Progenitor cell of endocrine pancreas (in vitro differentiated cells): ENCODE data around the gene CASP4. TPM values are rescaled to one million over a fixed set of nuclear protein-coding genes. Genes with fewer than 3 reads are reported as not detected.

Experiments
- DNase-seq: peaks from one replicate; pipeline ENCODE4 v3.0.0; 2021; ENCODE audit warnings: low spot score; ENCODE audit not compliant: unreplicated experiment
- H3K27ac Mint-ChIP-seq: 2 replicates; pipeline ENCODE4 v1.8.0; 2021; ENCODE audit warnings: mild to moderate bottlenecking, moderate library complexity, mixed read lengths
- H3K27me3 Mint-ChIP-seq: 2 replicates; pipeline ENCODE4 v1.8.0; 2021; ENCODE audit warnings: mixed read lengths
- H3K36me3 Mint-ChIP-seq: 2 replicates; pipeline ENCODE4 v1.8.0; 2022; ENCODE audit warnings: mixed read lengths; ENCODE audit not compliant: insufficient read depth
- H3K4me1 Mint-ChIP-seq: 2 replicates; pipeline ENCODE4 v1.8.0; 2021; ENCODE audit warnings: low read depth, mixed read lengths
- H3K4me3 Mint-ChIP-seq: 2 replicates; pipeline ENCODE4 v1.8.0; 2021; ENCODE audit warnings: low read depth, mild to moderate bottlenecking, moderate library complexity, mixed read lengths
- H3K9me3 Mint-ChIP-seq: 2 replicates; pipeline ENCODE4 v1.8.0; 2021; ENCODE audit warnings: low read depth, mixed read lengths
- total RNA-seq: library from RNA; stranded (reverse); gene quantifications from 2 replicates; pipeline ENCODE4 v1.2.1, GENCODE V29; 2021
- TF ChIP-seq, protein P1 (sequence below): fragments of 200-600 bp; sonication (generic); IDR thresholded peaks from one replicate; pipeline ENCODE4 v1.5.0; 2021; ENCODE audit warnings: antibody characterized with exemption, mild to moderate bottlenecking; ENCODE audit not compliant: unreplicated experiment

The CASP4 gene
- total RNA-seq, 1 donor from 2014 or later, result not detected

GRCh38 chr11:104907521-104908185, 60.7 kb downstream of the CASP4 start:
- TF ChIP-seq, protein P1, sequence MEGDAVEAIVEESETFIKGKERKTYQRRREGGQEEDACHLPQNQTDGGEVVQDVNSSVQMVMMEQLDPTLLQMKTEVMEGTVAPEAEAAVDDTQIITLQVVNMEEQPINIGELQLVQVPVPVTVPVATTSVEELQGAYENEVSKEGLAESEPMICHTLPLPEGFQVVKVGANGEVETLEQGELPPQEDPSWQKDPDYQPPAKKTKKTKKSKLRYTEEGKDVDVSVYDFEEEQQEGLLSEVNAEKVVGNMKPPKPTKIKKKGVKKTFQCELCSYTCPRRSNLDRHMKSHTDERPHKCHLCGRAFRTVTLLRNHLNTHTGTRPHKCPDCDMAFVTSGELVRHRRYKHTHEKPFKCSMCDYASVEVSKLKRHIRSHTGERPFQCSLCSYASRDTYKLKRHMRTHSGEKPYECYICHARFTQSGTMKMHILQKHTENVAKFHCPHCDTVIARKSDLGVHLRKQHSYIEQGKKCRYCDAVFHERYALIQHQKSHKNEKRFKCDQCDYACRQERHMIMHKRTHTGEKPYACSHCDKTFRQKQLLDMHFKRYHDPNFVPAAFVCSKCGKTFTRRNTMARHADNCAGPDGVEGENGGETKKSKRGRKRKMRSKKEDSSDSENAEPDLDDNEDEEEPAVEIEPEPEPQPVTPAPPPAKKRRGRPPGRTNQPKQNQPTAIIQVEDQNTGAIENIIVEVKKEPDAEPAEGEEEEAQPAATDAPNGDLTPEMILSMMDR, result no peak
- H3K36me3 Mint-ChIP-seq, result no peaks in the 10 kb centered on the region
- H3K4me3 Mint-ChIP-seq, result no peak overlapping the region
- no peaks in the 10 kb centered on the region for H3K9me3 Mint-ChIP-seq
- H3K4me1 Mint-ChIP-seq, result peaks cover 2% of the 10 kb centered on the region
- DNase-seq, result no peak
- no peak overlapping the region for H3K27ac Mint-ChIP-seq
- no peaks in the 10 kb centered on the region for H3K27me3 Mint-ChIP-seq

- no peak for DNase-seq
- Mint-ChIP-seq H3K9me3 (no peaks in the 10 kb centered on the region), H3K27me3 (peaks cover 4% of the 10 kb centered on the region), H3K4me1 (peaks cover 2% of the 10 kb centered on the region), H3K36me3 (no peaks in the 10 kb centered on the region), H3K27ac (no peak overlapping the region), H3K4me3 (no peak overlapping the region)
- TF ChIP-seq, protein P1, result no peak
Observed at GRCh38 chr11:104905271-104905670, 63.1 kb downstream of the CASP4 start.

- H3K36me3 Mint-ChIP-seq, result no peaks in the 10 kb centered on the region
- no peaks in the 10 kb centered on the region for H3K9me3 Mint-ChIP-seq
- TF ChIP-seq, protein P1, result no peak
- no peak overlapping the region for H3K27ac Mint-ChIP-seq
- DNase-seq, result no peak
- H3K4me3 Mint-ChIP-seq, result no peak overlapping the region
- H3K4me1 Mint-ChIP-seq, result peaks cover 2% of the 10 kb centered on the region
- H3K27me3 Mint-ChIP-seq, result peaks cover 4% of the 10 kb centered on the region
Observed at GRCh38 chr11:104899226-104899625, 69.1 kb downstream of the CASP4 start.

DNA sequence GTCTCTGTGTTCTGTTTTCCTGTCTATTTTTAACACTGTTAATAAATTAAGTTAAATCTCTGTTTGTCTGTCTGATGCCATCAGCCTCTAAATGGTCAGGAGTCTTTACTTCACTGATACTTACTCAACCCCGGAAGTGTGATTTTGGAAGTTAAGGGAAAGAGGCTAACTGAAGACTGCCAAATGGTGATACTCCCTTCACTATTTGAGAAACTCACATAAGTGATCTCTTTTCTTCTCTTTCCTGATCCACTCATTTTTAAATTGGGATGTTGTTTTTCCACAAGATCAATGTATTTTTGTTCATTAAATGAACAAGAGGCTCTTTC, 69.7 kb downstream of the CASP4 start:
- Mint-ChIP-seq H3K36me3 (no peaks in the 10 kb centered on the region), H3K9me3 (no peaks in the 10 kb centered on the region), H3K4me3 (no peak overlapping the region), H3K27ac (no peak overlapping the region), H3K4me1 (peaks cover 2% of the 10 kb centered on the region), H3K27me3 (peaks cover 4% of the 10 kb centered on the region)
- no peak for DNase-seq
- TF ChIP-seq, protein P1, result no peak

- Mint-ChIP-seq H3K4me1 (peaks cover 3% of the 10 kb centered on the region), H3K27me3 (peaks cover 4% of the 10 kb centered on the region), H3K4me3 (no peak within 1 kb of the TSS), H3K9me3 (no peaks in the 10 kb centered on the region), H3K36me3 (no peaks in the 10 kb centered on the region), H3K27ac (no peak within 1 kb of the TSS)
- DNase-seq, result no peak
- TF ChIP-seq, protein P1, result no peak
Observed at GRCh38 chr11:104897891-104898684, 70.3 kb downstream of the CASP4 start, which contains the start of gene CASP12. TSS of gene CASP12 (minus strand) at chr11:104898460.
